Measurements from ENCODE around the gene MRPL1. TPM values are rescaled to one million over a fixed set of nuclear protein-coding genes. Genes with fewer than 3 reads are reported as not detected.

The MRPL1 gene
- total and polyA plus RNA-seq, 9 of the 15 experiments (the other 6 are each of a cell fraction or from before 2014, with no cell fraction given): 38.4 to 75.7 (median 63.7) TPM

- TF ChIP-seq BRF2 (IDR thresholded peaks at IDR 0.05; ENCODE audit: borderline replicate concordance, insufficient read depth, insufficient read length): no peak
- TF ChIP-seq MITF (IDR thresholded peaks at IDR 0.05): no peak
- TF ChIP-seq TRIM24 (IDR thresholded peaks at IDR 0.05): peak in 1 of 2 experiments; percentile 99; a peak in 3 of 4 replicates
- peak; percentile 45; the same call in 1 of the 2 replicates for TF ChIP-seq CC2D1A (IDR thresholded peaks at IDR 0.05)
- TF ChIP-seq CCNT2 (IDR thresholded peaks at IDR 0.05; ENCODE audit: borderline replicate concordance, extremely low read depth, insufficient read length, low read depth, low read length): peak; percentile 33
- no peak for TF ChIP-seq JUNB (CRISPR knock-in tag; conservative IDR thresholded peaks at IDR 0.05)
- TF ChIP-seq PCBP1 (IDR thresholded peaks at IDR 0.05; ENCODE audit: low read depth, low read length, poor library complexity, severe bottlenecking): no peak
- no peak for TF ChIP-seq TRIM28 (IDR thresholded peaks at IDR 0.05)
- no peak for TF ChIP-seq TEAD1 (CRISPR knock-in tag; IDR thresholded peaks at IDR 0.05)
- TF ChIP-seq ZNF717 (CRISPR knock-in tag; IDR thresholded peaks at IDR 0.05): no peak
- TF ChIP-seq PKNOX1 (IDR thresholded peaks at IDR 0.05): no peak
- TF ChIP-seq NFXL1 (CRISPR knock-in tag; IDR thresholded peaks at IDR 0.05): no peak
- TF ChIP-seq ARID3B (CRISPR knock-in tag; IDR thresholded peaks at IDR 0.05; ENCODE audit: borderline replicate concordance): no peak
- TF ChIP-seq DPF2 (IDR thresholded peaks at IDR 0.05): no peak; the same call in 1 of the 2 replicates
- no peak for TF ChIP-seq NFATC3 (IDR thresholded peaks at IDR 0.05)
- peak; percentile 85 for TF ChIP-seq HMBOX1 (IDR thresholded peaks at IDR 0.05)
- no peak for TF ChIP-seq U2AF1 (optimal IDR thresholded peaks at IDR 0.05; ENCODE audit: low read depth, low read length)
- TF ChIP-seq ZNF740 (CRISPR knock-in tag; IDR thresholded peaks at IDR 0.05): 0 out of 2 replicates have a peak, but pooled peaks have one; percentile 14
- no peak for TF ChIP-seq ZNF740 (tag; IDR thresholded peaks at IDR 0.05)
- TF ChIP-seq RBBP5 (IDR thresholded peaks at IDR 0.05; ENCODE audit: borderline replicate concordance, insufficient read depth, low read length, poor library complexity, severe bottlenecking): peak; percentile 61
Measured at GRCh38 chr4:77862478-77863216, at the start of gene MRPL1 (continued).

Measured in K562 (cell line).